K562 (cell line): Measurements from ENCODE around the gene TSPAN16. TPM values are rescaled to one million over a fixed set of nuclear protein-coding genes. Genes with fewer than 3 reads are reported as not detected.

Experiments
- MYC ChIP-seq, 2 experiments: fragments of 250-450 bp in 1 of 2; sonication (Bioruptor Pico) in 1 of 2; IDR thresholded peaks; 2 replicates each; pipeline versions ENCODE4 v1.5.1 to v1.6.1; 2012 to 2021; ENCODE audit warnings: low read depth in 2 of 2, borderline replicate concordance in 1 of 2, improper control_type of control experiment in 1 of 2, low read length in 1 of 2, mild to moderate bottlenecking in 1 of 2, moderate library complexity in 1 of 2
- PRMT5 ChIP-seq: sonication (generic); formaldehyde crosslinking; IDR thresholded peaks from 2 replicates; pipeline ENCODE4 v1.5.0; 2020; ENCODE audit warnings: missing genetic modification reagents
- SAFB2 ChIP-seq: fragments of 200-400 bp; formaldehyde crosslinking; IDR thresholded peaks from 2 replicates; pipeline ENCODE4 v1.6.1; 2018; ENCODE audit warnings: borderline replicate concordance, low read length, low read depth, moderate library complexity; ENCODE audit not compliant: severe bottlenecking
- polyA plus RNA-seq, 8 experiments: library from polyadenylated mRNA; depleted of rRNA in 4 of 8; stranded (reverse) in 5 of 8; unstranded in 3 of 8; fragments of >200 nt; fragmentation: Nextera tagmentation in 2 of 8; fragmentation: Illumina TruSeq in 1 of 8; extraction: Ambion mirVana in 2 of 8; extraction: Trizol in 1 of 8; gene quantifications; 2 replicates each; pipeline versions ENCODE4 v1.2.1 to v1.2.3, GENCODE V29; 2011 to 2014; ENCODE audit warnings: inconsistent platforms in 1 of 8, missing spikeins in 1 of 8
- total RNA-seq, 7 experiments: library from RNA; depleted of rRNA in 6 of 7; stranded (reverse); fragments of >200 nt in 6 of 7; fragmentation: Illumina TruSeq in 2 of 7; extraction: Trizol in 2 of 7; gene quantifications; 2 replicates each; pipeline versions ENCODE4 v1.2.1 to v1.2.3, GENCODE V29; 2011 to 2021; ENCODE audit warnings: low replicate concordance in 1 of 7
- TF ChIP-seq, protein P1 (sequence below): fragments of 150-350 bp; IDR thresholded peaks from 2 replicates; pipeline ENCODE4 v1.6.1; 2014; ENCODE audit warnings: low read depth, mild to moderate bottlenecking, low read length, borderline replicate concordance
- TF ChIP-seq, protein P2 (sequence below): fragments of 250-450 bp; sonication (Bioruptor Pico); IDR thresholded peaks from 2 replicates; pipeline ENCODE4 v1.5.0; 2021

The TSPAN16 gene
- total and polyA plus RNA-seq, 9 of the 15 experiments (the other 6 are each of a cell fraction or from before 2014, with no cell fraction given): not detected

DNA sequence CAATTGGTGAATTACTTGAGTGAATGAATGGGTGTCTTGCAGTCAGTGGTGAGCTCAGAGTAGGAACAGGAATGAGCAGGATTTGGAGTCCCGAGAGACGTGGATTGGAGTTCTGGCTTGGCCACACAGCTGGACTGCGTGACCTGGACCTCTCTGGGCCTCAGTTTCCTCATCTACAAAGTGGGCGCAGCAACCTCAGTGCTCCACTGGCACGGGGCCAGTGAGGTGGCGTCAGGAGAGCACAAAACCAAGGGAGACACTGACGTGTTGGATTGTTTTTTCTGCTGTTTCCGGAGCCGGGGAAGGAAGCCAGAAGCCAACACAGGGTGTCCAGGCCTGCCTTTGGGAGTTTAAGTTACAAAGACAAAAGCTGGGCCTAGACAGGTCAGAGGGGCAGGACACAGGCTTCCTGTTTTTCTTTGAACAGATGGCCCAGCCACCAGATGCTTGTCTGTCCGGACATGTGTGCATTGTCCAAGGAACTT, 27.1 kb upstream of the TSPAN16 start (continued):
- TF ChIP-seq, protein P1, sequence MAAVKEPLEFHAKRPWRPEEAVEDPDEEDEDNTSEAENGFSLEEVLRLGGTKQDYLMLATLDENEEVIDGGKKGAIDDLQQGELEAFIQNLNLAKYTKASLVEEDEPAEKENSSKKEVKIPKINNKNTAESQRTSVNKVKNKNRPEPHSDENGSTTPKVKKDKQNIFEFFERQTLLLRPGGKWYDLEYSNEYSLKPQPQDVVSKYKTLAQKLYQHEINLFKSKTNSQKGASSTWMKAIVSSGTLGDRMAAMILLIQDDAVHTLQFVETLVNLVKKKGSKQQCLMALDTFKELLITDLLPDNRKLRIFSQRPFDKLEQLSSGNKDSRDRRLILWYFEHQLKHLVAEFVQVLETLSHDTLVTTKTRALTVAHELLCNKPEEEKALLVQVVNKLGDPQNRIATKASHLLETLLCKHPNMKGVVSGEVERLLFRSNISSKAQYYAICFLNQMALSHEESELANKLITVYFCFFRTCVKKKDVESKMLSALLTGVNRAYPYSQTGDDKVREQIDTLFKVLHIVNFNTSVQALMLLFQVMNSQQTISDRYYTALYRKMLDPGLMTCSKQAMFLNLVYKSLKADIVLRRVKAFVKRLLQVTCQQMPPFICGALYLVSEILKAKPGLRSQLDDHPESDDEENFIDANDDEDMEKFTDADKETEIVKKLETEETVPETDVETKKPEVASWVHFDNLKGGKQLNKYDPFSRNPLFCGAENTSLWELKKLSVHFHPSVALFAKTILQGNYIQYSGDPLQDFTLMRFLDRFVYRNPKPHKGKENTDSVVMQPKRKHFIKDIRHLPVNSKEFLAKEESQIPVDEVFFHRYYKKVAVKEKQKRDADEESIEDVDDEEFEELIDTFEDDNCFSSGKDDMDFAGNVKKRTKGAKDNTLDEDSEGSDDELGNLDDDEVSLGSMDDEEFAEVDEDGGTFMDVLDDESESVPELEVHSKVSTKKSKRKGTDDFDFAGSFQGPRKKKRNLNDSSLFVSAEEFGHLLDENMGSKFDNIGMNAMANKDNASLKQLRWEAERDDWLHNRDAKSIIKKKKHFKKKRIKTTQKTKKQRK: no peak
- TF ChIP-seq PRMT5 (CRISPR knock-in tag) (no peak), MYC (IDR thresholded peaks at IDR 0.05; ENCODE audit: low read depth, low read length) (peak; percentile 19; the same call in 1 of the 2 replicates), MYC (CRISPR knock-in tag; IDR thresholded peaks at IDR 0.05; ENCODE audit: borderline replicate concordance, low read depth) (no peak), SAFB2 (no peak)
- TF ChIP-seq, protein P2, sequence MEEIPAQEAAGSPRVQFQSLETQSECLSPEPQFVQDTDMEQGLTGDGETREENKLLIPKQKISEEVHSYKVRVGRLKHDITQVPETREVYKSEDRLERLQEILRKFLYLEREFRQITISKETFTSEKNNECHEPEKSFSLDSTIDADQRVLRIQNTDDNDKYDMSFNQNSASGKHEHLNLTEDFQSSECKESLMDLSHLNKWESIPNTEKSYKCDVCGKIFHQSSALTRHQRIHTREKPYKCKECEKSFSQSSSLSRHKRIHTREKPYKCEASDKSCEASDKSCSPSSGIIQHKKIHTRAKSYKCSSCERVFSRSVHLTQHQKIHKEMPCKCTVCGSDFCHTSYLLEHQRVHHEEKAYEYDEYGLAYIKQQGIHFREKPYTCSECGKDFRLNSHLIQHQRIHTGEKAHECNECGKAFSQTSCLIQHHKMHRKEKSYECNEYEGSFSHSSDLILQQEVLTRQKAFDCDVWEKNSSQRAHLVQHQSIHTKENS (CRISPR knock-in tag): no peak
- TF ChIP-seq, all 486 proteins: peak for 67
